ENCODE results near the gene TECPR2. TPM values are rescaled to one million over a fixed set of nuclear protein-coding genes. Genes with fewer than 3 reads are reported as not detected.

The TECPR2 gene
- total and polyA plus RNA-seq, 10 donors, result 1.1 to 46.6 (median 26.7) TPM

- peak overlapping the region in 2 of 8 donors; percentile 74 to 76 for H3K27ac ChIP-seq
- no peaks in the 10 kb centered on the region for H3K27me3 ChIP-seq (replicated peaks in 1 of 7)
- peaks cover 0 to 26% (median 0%) of the 10 kb centered on the region in 6 donors for H3K36me3 ChIP-seq
- H3K4me1 ChIP-seq, result peaks cover 0 to 43% (median 26%) of the 10 kb centered on the region in 6 donors
- DNase-seq, result no peak
- 93 to 97% (median 95%) methylated on average over 10 to 19 of the region's 19 CpGs for WGBS, 5 donors
- H3K9me3 ChIP-seq, result no peaks in the 10 kb centered on the region
- no peak overlapping the region for H3K4me3 ChIP-seq
- TF ChIP-seq POLR2AphosphoS5 (IDR thresholded peaks at IDR 0.05) (peak in 1 of 3 donors; percentile 34), POLR2A (IDR thresholded peaks at IDR 0.05) (no peak)
- TF ChIP-seq, protein P1, sequence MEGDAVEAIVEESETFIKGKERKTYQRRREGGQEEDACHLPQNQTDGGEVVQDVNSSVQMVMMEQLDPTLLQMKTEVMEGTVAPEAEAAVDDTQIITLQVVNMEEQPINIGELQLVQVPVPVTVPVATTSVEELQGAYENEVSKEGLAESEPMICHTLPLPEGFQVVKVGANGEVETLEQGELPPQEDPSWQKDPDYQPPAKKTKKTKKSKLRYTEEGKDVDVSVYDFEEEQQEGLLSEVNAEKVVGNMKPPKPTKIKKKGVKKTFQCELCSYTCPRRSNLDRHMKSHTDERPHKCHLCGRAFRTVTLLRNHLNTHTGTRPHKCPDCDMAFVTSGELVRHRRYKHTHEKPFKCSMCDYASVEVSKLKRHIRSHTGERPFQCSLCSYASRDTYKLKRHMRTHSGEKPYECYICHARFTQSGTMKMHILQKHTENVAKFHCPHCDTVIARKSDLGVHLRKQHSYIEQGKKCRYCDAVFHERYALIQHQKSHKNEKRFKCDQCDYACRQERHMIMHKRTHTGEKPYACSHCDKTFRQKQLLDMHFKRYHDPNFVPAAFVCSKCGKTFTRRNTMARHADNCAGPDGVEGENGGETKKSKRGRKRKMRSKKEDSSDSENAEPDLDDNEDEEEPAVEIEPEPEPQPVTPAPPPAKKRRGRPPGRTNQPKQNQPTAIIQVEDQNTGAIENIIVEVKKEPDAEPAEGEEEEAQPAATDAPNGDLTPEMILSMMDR (IDR thresholded peaks at IDR 0.05 in 8 of 11, conservative IDR thresholded peaks at IDR 0.05 in 3 of 11), result no peak
- intact Hi-C loops (cut with DNase I; ENCODE audit: low total_unique reads), result no loop called here
Observed at GRCh38 chr14:102505775-102506625, 143.3 kb downstream of the TECPR2 start.

DNA sequence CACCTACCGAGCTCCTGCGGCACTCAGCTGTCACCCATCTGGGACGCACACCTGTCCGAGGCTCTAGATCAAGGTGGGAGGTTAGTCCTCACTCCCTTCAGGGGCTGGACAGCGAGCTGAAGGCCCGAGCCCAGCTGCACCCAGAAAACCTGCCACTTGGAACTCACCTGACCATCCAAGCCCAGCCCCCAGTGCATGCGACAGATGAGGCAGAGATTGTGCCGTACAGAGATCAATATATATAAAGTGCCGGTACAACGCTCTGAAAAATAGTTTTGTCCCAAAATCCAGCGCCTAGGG, 143.8 kb downstream of the TECPR2 start:
- Histone ChIP-seq H3K9me3 (no peaks in the 10 kb centered on the region), H3K4me3 (no peak overlapping the region), H3K27ac (no peak overlapping the region), H3K36me3 (peaks cover 0 to 25% (median 0%) of the 10 kb centered on the region in 6 donors), H3K4me1 (peaks cover 0 to 47% (median 27%) of the 10 kb centered on the region in 6 donors), H3K27me3 (replicated peaks in 1 of 7) (no peaks in the 10 kb centered on the region)
- WGBS, 5 donors, result 91 to 100% (median 96%) methylated on average over 3 to 11 of the region's 11 CpGs
- TF ChIP-seq, protein P1 (IDR thresholded peaks at IDR 0.05 in 8 of 11, conservative IDR thresholded peaks at IDR 0.05 in 3 of 11), result no peak
- TF ChIP-seq POLR2AphosphoS5 (IDR thresholded peaks at IDR 0.05), result no peak
- no peak for TF ChIP-seq POLR2A (IDR thresholded peaks at IDR 0.05)
- intact Hi-C loops (cut with DNase I; ENCODE audit: low total_unique reads), result no loop called here
- no peak for DNase-seq

DNA sequence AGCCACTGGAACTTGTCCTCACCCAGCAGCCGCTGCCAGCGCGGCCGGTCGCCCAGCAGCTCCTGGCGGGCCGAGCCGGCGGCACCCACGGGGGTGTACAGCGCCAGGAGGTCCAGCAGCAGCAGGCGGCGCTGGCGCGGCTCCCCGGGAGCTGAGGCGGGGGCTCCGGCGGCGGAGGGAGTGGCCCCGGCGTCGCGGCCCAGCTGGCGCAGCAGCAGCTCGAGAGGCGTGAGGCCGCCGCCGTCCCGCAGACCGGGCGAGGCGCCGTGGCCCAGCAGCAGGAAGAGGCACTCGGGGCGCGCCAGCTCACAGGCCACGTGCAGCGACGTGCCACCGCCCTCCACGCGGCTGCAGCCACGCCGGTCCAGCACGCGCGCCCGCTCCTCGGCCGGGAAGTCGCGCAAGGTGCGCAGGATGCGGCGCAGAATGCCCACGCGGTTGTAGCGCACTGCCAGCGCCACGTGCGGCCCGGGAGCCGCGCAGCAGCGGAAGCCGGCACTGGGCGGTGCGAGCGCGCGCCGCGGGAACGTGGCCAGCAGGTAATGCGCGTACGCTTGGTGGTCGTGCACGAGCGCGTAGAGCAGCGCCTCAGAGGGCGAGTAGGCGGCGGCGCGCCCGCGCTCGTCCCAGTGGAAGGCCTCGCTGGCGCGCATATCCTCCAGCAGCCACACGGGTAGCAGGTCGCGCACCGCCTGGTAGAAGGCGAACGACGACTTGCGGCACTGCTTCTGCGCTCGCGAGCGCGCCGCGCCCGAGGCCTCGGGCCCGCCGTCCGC, 144.5 kb downstream of the TECPR2 start:
- TF ChIP-seq POLR2AphosphoS5 (IDR thresholded peaks at IDR 0.05) (no peak), POLR2A (IDR thresholded peaks at IDR 0.05) (no peak)
- TF ChIP-seq, protein P1 (IDR thresholded peaks at IDR 0.05 in 8 of 11, conservative IDR thresholded peaks at IDR 0.05 in 3 of 11), result no peak
- no peaks in the 10 kb centered on the region for H3K9me3 ChIP-seq
- no peak overlapping the region for H3K27ac ChIP-seq
- H3K4me1 ChIP-seq, result peaks cover 0 to 48% (median 27%) of the 10 kb centered on the region in 6 donors
- H3K4me3 ChIP-seq, result no peak overlapping the region
- 87 to 97% (median 94%) methylated on average over 70 to 115 of the region's 115 CpGs for WGBS, 5 donors
- intact Hi-C loops (cut with DNase I; ENCODE audit: low total_unique reads), result no loop called here
- DNase-seq, result no peak
- no peaks in the 10 kb centered on the region for H3K27me3 ChIP-seq (replicated peaks in 1 of 7)
- H3K36me3 ChIP-seq, result peaks cover 0 to 21% (median 0%) of the 10 kb centered on the region in 6 donors

Data from spleen (tissue), 11 donors.